ENCODE measurements around the gene R3HDM4.
"Not testable (repeated sequence)": the region's sequence is repeated elsewhere in the genome, so short reads cannot be mapped to it uniquely, and the experiment has no call there.

The R3HDM4 gene

GRCh38 chr19:896434-896833, 16.6 kb downstream of the R3HDM4 start:
- DNase-seq (ENCODE audit: low read depth, low spot score), result no peak

GRCh38 chr19:892894-893689, 19.9 kb downstream of the R3HDM4 start, which contains the start of the genes MED16 and RNU6-9:
Gene MED16 (minus strand): TSS chr19:893187. CDS start chr19:891131, 2,056 bp downstream.
Gene RNU6-9 (plus strand): TSS chr19:893484.
- DNase-seq (ENCODE audit: low read depth, low spot score), result peak; percentile 90

GRCh38 chr19:892243-892893, 20.7 kb downstream of the R3HDM4 start:
- DNase-seq (ENCODE audit: low read depth, low spot score), result no peak

- DNase-seq (ENCODE audit: low read depth, low spot score), result not testable (repeated sequence)
These were observed 21.4 kb downstream of the R3HDM4 start for GRCh38 chr19:891421-892200.

GRCh38 chr19:890831-891230, 22.2 kb downstream of the R3HDM4 start:
- DNase-seq (ENCODE audit: low read depth, low spot score), result no peak

- no peak for DNase-seq (ENCODE audit: low read depth, low spot score)
These were observed 23.2 kb downstream of the R3HDM4 start for GRCh38 chr19:889662-890295.

- DNase-seq (ENCODE audit: low read depth, low spot score), result no peak
These were observed 24.2 kb downstream of the R3HDM4 start for GRCh38 chr19:888581-889385.

- no peak for DNase-seq (ENCODE audit: low read depth, low spot score)
These were observed 25.4 kb downstream of the R3HDM4 start for GRCh38 chr19:887599-887998.

GRCh38 chr19:887072-887471, 25.9 kb downstream of the R3HDM4 start:
- DNase-seq (ENCODE audit: low read depth, low spot score), result no peak

- DNase-seq (ENCODE audit: low read depth, low spot score), result no peak
These were observed 27.3 kb downstream of the R3HDM4 start for GRCh38 chr19:885536-886224.

GRCh38 chr19:884420-885211, 28.4 kb downstream of the R3HDM4 start:
- DNase-seq (ENCODE audit: low read depth, low spot score), result no peak

GRCh38 chr19:883661-884211, 29.3 kb downstream of the R3HDM4 start:
- no peak for DNase-seq (ENCODE audit: low read depth, low spot score)

- no peak for DNase-seq (ENCODE audit: low read depth, low spot score)
These were observed 30.0 kb downstream of the R3HDM4 start for GRCh38 chr19:882871-883497.

- no peak for DNase-seq (ENCODE audit: low read depth, low spot score)
These were observed 31.5 kb downstream of the R3HDM4 start for GRCh38 chr19:881385-882071.

- no peak for DNase-seq (ENCODE audit: low read depth, low spot score)
These were observed 33.1 kb downstream of the R3HDM4 start for GRCh38 chr19:879711-880438.

- DNase-seq (ENCODE audit: low read depth, low spot score), result not testable (repeated sequence)
These were observed 34.1 kb downstream of the R3HDM4 start for GRCh38 chr19:878751-879561.

All from smooth muscle cell of the brain vasculature (primary cell).